Erythroblast (primary cell): Measurements from ENCODE around the gene STC2.
A peak's percentile ranks its signal among the peaks of the same experiment; 100 is the strongest.

Experiments
- DNase-seq, 2 experiments: peaks; one replicate each; lab custom pipeline; 2025; lab: John Stamatoyannopoulos, UW
- GATA1 ChIP-seq: IDR thresholded peaks from 2 replicates; pipeline ENCODE4 v1.6.1; 2011; ENCODE audit warnings: low read depth, mild to moderate bottlenecking, control low read depth, low read length, moderate library complexity
- POLR2A ChIP-seq: IDR thresholded peaks from 2 replicates; pipeline ENCODE4 v1.6.1; 2011; ENCODE audit warnings: mild to moderate bottlenecking, low read length

Gene STC2

DNA sequence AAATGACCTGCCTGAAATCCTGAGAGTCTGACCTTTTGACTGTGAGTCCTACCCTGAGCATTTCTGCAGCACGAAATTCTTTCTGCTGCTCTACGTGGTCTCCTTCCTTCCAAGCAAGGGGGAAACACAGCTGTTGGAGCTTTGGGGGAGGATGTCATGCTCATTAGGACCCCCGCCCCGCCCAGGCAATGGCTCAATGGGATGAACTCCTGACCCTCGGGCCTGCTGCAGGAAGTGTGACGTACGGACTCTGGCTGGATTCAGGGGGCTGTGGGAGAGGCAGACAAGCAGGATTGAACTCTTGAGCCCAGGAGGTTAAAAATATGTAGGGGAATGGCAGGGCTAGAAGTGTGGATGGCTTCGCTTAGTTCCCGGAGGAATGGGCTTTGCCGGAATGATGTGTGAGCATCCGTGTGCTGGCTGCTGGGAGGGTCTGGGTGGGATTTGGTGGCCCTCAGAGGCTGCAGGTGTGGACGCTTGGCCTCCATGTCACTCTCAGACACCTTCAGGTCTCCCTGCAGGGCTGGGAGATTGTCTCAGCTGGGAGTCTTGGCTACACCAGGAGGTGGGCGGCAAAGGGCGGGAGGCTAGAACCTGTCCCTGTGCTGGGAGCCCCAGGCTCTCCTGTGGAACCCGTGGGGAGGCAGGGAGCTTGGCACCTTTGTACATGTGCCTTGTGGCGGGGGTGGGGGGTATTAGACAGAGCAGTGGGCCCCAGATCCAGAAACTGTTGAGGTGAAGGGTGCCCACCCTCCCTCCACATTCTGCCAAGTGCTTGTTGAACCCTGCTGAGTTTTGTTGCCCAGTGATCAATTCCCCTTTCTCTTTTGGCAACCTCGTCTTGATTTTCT is 26.3 kb downstream of the STC2 start:
- no peak for TF ChIP-seq GATA1
- no peak for TF ChIP-seq POLR2A
- no peak for DNase-seq

DNA sequence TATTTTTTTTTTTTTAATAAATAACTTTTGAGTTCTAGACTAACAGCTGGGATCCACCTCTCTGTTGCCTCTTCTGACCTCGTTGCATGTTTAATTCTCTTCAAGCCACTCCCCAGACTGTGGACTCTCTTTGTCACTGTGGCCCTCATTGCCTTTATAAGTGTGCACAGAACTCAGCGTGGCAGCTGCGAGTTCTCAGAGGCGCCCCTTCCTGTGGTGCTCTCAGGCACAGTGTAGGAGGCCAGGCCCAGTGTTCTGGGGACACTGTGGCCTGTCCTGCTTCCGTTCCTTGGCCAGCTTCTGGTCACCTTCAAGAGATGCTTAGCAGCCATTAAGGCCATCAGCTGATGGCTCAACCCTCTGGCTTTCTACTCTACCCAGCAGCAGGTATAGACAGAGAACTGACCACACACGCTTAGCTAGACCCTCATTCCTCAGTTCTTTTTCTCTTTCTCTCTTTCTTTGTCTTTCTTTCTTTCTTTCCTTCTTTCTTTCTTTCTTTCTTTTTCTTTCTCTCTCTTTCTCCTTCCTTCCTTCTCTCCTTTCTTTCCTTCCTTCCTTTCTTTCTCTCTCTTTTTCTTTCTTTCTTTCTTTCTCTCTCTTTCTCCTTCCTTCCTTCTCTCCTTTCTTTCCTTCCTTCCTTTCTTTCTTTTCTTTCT is 27.7 kb downstream of the STC2 start:
- TF ChIP-seq GATA1 (no peak), POLR2A (no peak)
- DNase-seq: no peak

DNA sequence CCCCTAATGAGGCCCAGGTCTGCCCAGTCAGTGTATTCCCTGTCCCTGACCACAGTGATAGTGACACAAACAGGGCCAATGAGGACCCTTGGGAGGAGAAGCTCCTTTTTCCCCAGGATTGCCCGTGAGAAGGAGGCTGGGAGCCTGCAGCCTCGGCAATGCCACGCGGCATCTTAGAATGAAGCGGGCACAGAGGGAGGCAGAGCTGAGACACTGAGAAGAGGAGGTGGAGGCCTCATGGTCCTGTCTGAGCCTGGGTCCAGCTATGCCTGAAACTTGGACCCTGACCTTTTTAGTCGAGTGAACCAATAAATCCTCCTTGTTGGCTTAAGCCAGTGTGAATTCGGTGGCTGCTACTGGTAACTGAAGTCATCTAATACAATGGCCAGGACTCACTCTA is 28.4 kb downstream of the STC2 start:
- TF ChIP-seq POLR2A: no peak
- no peak for TF ChIP-seq GATA1

GRCh38 chr5:173298213-173298926 is 29.8 kb downstream of the STC2 start:
- TF ChIP-seq GATA1 (no peak), POLR2A (no peak)
- DNase-seq: no peak

More for the DNA sequence above, 28.4 kb downstream of the STC2 start:
- DNase-seq: no peak

GRCh38 chr5:173297813-173298212 is 30.4 kb downstream of the STC2 start:
- no peak for DNase-seq
- TF ChIP-seq GATA1 (no peak), POLR2A (no peak)

- DNase-seq: no peak
- TF ChIP-seq POLR2A (no peak), GATA1 (no peak)
Measured at GRCh38 chr5:173296737-173297676, 31.2 kb downstream of the STC2 start.

DNA sequence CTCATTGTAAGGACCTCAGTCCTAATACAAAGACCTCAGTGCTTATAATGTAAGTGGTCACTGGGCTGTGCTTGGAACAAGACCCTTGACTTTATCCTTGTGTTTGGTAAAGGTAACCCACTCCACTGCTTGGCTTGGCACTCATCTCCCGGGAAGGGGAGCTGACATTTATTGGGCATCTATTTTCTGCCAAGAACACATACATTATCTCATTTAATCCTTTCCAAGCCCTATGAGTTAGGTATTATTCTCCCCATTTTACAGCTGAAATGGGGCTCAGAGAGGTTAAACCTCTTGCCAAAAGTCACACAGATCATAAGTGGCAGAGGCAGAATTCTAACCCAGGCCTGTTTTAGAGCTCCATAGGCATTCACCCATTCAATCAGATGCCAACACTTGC is 32.4 kb downstream of the STC2 start:
- no peak for TF ChIP-seq POLR2A
- no peak for TF ChIP-seq GATA1
- DNase-seq: no peak

DNA sequence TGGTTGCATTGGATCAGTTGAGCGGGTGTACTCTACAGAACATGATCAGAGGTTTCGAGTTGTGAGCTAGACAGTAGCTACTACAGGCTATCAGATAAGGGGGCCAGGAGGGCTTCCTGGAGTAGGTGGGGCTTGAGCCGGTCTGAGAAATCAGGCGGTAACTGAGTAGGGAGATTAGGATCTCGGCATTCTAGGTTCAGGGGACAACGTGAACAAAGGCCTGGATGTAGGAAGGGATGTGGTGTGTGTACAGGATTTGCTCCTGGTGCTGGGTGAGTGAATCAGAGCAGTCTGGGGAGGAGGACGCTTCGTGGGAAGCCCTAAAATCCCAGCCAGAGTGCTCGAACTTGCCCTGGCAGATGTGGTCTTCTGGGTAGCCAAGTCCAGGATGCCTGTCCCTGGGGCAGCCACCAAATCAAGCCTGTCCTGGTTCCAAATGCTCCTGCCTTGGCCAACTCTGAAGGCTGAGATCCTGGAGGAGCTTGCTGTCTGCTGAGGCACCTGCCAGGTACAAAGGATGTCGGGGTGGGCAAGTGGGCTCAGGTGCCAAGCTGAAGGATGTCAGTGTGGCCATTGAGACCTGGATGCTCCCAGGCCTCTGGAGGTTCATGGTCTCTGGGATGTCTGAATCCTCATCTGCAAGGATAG is 33.4 kb downstream of the STC2 start:
- no peak for DNase-seq
- TF ChIP-seq POLR2A: no peak
- no peak for TF ChIP-seq GATA1

- peak; percentile 50 to 76 for DNase-seq
- TF ChIP-seq POLR2A: no peak
- no peak for TF ChIP-seq GATA1
Measured at GRCh38 chr5:173293817-173294672, 34.2 kb downstream of the STC2 start.

- TF ChIP-seq POLR2A: no peak
- no peak for TF ChIP-seq GATA1
- no peak for DNase-seq
Measured at GRCh38 chr5:173291722-173292658, 36.2 kb downstream of the STC2 start.
